HG03159 (cell line): ENCODE results near the gene AGBL1.
"Not testable (repeated sequence)": the region's sequence is repeated elsewhere in the genome, so short reads cannot be mapped to it uniquely, and the experiment has no call there.

ENCODE experiments used
- ATAC-seq: cut with Tn5 transposase; IDR thresholded peaks from one replicate; pipeline ENCODE4 v1.9.1; 2021; ENCODE audit warnings: mild to moderate bottlenecking, moderate library complexity; ENCODE audit not compliant: unreplicated experiment

AGBL1 gene

GRCh38 chr15:86082619-86083380 is 3.1 kb downstream of the AGBL1 start:
- no peak for ATAC-seq

GRCh38 chr15:86087808-86088207 is 8.1 kb downstream of the AGBL1 start:
- no peak for ATAC-seq

GRCh38 chr15:86089422-86089821 is 9.8 kb downstream of the AGBL1 start:
- no peak for ATAC-seq

GRCh38 chr15:86101818-86102217 is 22.1 kb downstream of the AGBL1 start:
- no peak for ATAC-seq

GRCh38 chr15:86103825-86104224 is 24.2 kb downstream of the AGBL1 start:
- ATAC-seq: no peak

GRCh38 chr15:86106306-86106705 is 26.6 kb downstream of the AGBL1 start:
- no peak for ATAC-seq

- no peak for ATAC-seq
These were observed 35.6 kb downstream of the AGBL1 start for GRCh38 chr15:86115145-86115801.

GRCh38 chr15:86121568-86122225 is 42.0 kb downstream of the AGBL1 start:
- no peak for ATAC-seq

- ATAC-seq: not testable (repeated sequence)
These were observed 43.2 kb downstream of the AGBL1 start for GRCh38 chr15:86122691-86123391.

- no peak for ATAC-seq
These were observed 46.1 kb downstream of the AGBL1 start for GRCh38 chr15:86125775-86126174.

- no peak for ATAC-seq
These were observed 47.9 kb downstream of the AGBL1 start for GRCh38 chr15:86127547-86127946.

- no peak for ATAC-seq
These were observed 55.4 kb downstream of the AGBL1 start for GRCh38 chr15:86135041-86135440.

GRCh38 chr15:86136861-86137260 is 57.2 kb downstream of the AGBL1 start:
- ATAC-seq: no peak

- ATAC-seq: no peak
These were observed 59.1 kb downstream of the AGBL1 start for GRCh38 chr15:86138798-86139197.

- ATAC-seq: no peak
These were observed 60.2 kb downstream of the AGBL1 start for GRCh38 chr15:86139828-86140227.

GRCh38 chr15:86154705-86155104 is 75.0 kb downstream of the AGBL1 start:
- no peak for ATAC-seq

- ATAC-seq: no peak
These were observed 75.9 kb downstream of the AGBL1 start for GRCh38 chr15:86155551-86155950.

- no peak for ATAC-seq
These were observed 78.1 kb downstream of the AGBL1 start for GRCh38 chr15:86157606-86158293.

- no peak for ATAC-seq
These were observed 79.8 kb downstream of the AGBL1 start for GRCh38 chr15:86159468-86159867.

- ATAC-seq: no peak
These were observed 81.6 kb downstream of the AGBL1 start for GRCh38 chr15:86161250-86161649.

- ATAC-seq: no peak
These were observed 82.5 kb downstream of the AGBL1 start for GRCh38 chr15:86162172-86162591.
